HG02840 (cell line): ENCODE data around the gene SEC14L1.

ENCODE experiments used
- ATAC-seq: cut with Tn5 transposase; IDR thresholded peaks from one replicate; pipeline ENCODE4 v1.9.1; 2021; ENCODE audit warnings: mild to moderate bottlenecking, moderate library complexity, moderate number of reproducible peaks; ENCODE audit not compliant: unreplicated experiment, low FRiP score

SEC14L1 gene

DNA sequence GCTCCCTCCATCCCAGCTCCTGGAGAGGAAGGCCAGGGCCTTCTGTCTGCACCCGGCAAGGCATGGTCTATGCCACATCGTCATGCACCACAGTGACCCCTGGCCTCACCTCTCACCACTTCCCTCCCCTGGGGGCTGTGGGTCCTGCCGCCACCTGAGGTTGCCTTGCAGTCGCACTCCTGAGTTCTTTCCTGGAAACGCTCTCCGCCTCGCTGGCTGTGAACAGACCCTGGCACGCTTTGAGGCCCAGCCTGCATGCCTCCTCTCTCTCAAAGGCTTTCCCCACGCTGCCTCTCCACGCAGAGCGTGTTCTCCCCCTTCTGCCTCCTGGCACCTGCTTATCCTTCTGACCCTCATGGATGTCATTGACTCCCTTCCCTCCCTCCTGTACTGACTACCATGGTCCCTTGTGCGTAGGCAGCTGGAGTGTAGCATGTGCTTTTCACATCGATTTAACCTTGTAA lies 45.4 kb downstream of the SEC14L1 start:
- ATAC-seq = no peak

DNA sequence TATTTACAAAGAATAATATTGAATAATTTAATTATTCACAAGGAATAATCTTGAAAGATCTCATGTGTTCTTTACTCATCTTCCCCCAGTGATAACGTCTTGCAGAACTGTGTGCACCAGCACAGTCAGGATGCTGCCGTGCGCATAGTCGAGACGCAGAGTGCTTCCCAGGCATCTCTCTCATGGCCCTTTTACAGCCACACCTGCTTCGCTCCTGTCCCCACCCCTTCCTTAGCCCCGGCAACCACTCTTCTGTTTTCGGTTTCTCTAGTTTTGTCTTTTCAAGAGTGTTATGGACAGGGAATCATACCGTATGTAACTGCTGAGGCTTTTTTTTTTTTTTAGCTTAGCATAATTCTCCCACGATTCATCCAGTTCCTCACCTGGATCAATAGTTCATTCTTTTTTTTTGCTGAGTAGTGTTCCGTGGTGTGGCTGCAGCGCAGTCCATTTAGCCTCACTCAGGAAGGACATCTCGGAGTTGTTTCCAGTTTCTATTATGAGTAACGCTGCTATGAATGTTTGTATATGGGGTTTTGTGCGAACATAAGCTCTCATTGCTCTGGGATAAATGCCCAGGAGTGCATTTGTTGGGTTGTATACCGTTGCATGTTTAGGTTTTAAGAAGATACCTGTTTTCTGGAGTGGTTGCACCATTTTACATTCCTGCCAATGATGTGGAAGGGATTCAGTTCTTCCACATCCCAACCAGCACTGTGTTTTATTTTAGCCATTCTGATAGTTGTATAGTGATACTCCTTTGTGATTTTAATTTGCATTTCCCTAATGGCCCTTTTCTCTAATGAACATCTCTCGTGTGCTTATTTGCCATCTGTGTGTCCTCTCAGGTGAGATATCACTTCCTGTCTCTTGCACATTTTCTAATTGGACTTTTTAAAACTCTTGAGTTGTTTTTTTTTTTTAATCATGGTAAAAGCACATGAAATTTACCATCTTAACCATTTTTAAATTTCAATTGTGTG lies 47.6 kb downstream of the SEC14L1 start:
- no peak for ATAC-seq

DNA sequence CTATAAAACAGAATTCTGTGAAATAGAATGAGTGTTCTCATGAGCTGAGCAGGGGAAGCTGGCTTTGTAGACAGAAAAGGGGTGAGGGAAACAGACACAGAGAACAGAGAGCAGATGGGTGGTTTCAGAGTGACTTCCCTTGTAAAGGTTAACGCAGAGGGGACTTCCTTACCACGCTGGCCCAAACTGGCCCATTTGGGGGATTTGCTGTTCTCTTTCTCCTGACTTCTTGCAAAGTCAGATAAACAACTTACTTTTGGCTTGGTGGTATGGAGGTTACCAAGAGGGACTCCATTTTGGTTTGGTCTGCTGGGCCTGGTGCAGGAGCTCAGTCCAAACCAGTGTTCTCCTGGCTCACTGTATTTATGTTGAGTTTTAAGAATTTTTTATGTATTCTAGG lies 48.4 kb downstream of the SEC14L1 start:
- ATAC-seq = no peak

DNA sequence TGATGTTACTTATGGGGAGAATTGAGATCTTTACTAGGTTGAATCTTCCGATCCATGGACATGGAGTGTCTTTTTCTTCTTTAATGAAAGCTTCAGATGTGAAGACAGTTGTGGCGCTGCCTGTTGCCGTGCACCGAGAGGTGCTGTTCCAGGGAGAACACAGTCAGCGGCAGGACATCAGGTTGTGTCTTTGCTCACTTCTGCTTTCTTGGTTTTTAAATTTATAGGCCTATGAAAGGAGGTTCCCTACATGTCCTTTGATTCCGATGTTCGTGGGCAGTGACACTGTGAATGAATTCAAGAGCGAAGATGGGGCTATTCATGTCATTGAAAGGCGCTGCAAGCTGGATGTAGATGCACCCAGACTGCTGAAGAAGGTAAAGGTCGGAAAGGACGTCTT lies 49.8 kb downstream of the SEC14L1 start:
- no peak for ATAC-seq

DNA sequence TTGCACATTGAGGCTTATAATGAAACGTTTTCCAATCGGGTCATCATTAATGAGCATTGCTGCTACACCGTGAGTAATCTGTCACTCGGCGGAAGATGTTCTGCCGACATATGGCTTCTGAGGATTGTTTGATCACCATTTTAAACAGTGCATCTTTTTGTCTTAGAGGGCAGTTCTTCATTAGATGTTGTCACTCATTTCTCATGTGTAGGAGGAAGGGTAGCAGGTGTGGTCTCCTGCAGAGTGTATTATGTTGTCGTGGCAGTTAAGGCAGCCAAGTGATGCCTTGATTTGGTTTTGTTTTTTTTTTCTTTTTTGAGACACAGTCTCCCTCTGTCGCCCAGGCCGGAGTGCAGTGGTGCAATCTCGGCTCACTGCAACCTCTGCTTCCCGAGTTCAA lies 50.5 kb downstream of the SEC14L1 start:
- ATAC-seq = no peak

DNA sequence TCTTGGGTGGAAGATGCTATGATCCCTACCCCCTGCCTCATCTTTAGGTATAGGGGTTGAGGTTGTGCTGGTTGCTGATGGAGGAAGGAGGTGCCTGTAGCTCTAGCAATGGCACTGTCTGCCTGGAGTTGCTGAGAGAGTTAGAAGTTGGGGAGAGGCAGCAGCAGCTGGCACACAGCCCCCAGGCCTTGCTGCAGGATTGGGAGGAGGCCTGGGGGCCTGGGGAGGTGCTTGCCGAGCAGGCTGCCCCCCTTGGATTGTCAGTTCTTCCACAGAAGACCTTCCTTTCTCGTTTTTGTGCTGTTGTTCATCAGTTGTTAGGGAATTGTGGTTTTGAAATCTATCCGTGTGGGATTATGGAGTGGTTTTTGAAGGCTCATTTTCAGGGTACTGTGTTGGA lies 52.9 kb downstream of the SEC14L1 start:
- ATAC-seq = no peak

DNA sequence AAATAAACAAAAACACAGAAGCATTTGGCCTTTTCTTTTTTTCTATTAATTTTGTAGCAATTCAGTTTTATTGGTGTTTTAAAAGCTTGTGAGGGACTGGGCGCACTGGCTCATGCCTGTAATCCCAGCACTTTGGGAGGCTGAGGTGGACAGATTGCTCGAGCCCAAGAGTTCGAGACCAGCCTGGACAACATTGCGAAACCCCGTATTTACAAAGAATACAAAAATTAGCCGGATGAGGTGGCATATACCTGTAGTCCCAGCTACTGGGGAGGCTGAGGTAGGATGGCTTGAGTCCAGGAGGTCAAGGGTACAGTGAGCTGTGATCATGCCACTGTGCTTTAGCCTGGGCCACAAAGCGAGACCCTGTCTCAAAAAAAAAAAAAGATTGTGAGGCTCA lies 53.4 kb downstream of the SEC14L1 start:
- no peak for ATAC-seq

DNA sequence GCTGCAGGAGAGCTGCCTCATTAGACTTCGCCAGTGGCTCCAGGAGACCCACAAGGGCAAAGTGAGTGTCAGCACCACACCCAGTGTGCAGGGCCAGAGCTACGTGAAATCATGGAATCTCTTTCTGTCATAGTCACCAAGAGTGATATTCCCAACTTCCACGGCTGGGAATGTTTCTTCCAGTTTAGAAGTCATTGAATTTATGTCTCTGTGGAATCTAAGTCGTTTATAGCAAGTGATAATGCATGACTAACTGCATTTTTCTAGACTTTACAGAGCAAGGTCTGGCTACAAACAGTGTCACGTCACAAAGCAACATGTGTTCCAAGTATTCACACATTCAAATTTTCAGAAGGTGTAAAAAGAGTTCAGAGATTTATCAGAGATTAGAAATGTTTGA lies 55.5 kb downstream of the SEC14L1 start:
- no peak for ATAC-seq

DNA sequence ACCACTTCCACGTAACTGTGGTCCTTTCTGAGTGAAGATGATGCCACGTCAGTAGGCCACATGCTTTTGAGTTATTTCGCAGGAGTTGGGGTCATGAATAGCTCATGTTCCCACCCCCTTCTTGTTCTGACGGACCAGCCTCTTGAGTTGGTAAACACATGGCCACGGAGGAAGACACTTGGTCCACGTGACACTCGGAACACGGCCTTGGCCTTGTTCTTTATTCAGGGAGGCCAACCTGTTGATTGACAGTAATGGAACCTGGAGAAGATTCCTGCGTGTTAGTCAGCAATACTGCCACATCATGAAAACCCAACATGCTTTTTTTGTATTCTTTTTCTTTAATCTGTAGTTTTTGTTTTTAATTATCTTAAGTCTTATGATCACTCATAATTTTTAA lies 56.3 kb downstream of the SEC14L1 start:
- no peak for ATAC-seq

DNA sequence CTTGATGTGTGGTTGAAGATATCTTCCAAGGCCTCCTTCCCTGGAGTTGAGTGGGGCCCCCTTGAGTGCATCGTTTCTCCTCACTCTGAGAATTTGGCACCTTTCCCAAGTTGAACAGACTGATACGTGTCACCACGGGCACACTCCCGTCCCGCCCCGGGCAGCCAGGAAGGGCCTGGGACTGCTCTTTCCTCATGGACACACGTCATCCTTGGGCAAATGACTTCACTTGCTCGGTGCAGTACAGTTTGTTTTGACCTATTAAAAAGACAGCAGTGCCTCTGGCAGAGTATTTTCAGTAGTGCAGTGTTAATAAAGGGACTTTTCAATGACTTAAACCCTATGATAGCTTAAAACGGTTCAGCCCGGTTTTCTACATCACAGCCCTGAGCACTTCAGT lies 59.9 kb downstream of the SEC14L1 start:
- ATAC-seq = no peak

DNA sequence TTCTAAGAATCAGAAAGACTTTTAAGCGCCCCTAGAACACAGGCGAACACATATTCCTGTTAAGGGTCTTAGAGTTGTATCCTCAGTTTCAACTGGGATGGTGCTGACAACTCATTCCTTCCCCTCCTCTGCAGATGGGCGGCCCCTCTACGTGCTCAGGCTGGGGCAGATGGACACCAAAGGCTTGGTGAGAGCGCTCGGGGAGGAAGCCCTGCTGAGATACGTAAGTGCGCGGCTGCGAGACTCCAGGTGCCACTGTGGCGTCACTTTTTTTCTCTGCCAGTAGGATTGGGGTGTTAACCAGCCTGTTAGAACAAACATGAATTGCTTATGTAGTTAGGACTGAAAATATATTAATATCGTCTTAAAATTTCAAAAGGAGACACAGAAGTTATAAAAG lies 62.7 kb downstream of the SEC14L1 start:
- no peak for ATAC-seq

DNA sequence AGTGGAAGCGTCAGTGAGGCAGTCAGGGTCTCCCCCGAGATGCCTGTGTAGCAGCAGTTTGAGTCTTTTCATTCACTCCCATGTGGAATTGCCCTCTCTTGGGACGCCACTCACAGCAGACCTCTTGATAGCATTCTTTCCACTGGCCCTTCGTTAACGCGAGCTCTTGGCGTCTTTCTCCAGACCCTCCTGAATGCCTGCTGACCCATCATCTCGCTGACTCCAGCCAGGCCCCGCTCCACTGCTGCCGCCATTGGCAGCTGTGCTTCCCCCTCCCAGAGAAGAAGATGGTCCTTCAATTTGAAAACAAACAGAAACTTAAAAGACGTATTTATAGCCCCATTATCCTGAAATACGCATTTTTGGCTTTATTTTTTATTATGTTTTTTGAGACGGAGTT lies 63.1 kb downstream of the SEC14L1 start:
- no peak for ATAC-seq

DNA sequence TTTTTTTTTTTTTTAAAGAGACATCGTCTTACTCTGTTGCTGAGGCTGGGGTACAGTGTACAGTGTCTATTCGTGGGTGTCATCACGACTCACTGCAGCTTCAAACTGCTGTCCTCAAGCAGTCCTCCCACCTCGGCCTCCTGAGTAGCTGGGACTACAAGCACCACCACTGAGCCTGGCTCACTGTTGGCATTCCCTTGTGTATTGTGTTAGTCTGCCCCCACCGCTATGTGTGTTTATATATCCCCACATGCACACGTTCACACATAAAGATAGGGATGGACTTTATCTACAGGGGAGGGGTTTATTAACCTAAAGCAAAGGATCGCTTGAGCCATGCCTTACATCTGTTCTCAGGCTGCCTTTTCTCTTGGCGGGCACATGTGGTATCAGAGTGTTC lies 63.8 kb downstream of the SEC14L1 start:
- ATAC-seq = no peak

DNA sequence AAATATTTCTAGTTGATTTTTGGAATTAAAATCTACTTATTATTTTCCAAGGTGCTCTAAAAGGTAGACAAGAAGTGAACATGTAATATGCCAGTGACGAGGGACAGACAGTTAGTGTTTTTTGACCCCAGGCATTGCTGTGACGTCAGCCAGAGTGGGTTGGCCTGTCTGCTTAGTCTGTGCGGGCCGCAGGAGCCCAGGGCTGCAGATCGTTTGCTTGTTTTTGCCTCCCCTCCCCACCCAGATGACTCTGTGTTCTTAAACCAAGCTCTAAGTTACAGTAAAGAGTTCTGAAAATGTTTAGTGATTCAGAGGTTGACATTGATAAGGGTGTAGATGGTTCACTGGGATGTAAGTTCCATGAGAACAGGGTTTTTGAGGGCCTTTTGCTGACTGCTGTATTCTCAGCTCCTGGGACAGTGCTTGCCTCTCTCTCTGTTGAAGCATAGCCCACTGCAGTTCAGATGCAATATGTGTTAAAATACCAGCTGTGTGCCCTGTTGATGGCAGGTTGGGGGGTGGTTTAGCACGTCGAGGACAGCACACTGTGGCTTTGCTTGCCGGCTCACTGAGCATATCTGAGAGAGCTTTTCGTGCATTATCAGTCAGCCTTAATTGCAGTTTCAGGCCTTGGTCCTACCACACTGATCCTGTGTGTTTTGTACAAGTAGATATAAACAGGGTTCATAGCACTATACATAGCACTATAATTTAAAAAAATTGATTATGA lies 64.8 kb downstream of the SEC14L1 start:
- ATAC-seq = no peak

DNA sequence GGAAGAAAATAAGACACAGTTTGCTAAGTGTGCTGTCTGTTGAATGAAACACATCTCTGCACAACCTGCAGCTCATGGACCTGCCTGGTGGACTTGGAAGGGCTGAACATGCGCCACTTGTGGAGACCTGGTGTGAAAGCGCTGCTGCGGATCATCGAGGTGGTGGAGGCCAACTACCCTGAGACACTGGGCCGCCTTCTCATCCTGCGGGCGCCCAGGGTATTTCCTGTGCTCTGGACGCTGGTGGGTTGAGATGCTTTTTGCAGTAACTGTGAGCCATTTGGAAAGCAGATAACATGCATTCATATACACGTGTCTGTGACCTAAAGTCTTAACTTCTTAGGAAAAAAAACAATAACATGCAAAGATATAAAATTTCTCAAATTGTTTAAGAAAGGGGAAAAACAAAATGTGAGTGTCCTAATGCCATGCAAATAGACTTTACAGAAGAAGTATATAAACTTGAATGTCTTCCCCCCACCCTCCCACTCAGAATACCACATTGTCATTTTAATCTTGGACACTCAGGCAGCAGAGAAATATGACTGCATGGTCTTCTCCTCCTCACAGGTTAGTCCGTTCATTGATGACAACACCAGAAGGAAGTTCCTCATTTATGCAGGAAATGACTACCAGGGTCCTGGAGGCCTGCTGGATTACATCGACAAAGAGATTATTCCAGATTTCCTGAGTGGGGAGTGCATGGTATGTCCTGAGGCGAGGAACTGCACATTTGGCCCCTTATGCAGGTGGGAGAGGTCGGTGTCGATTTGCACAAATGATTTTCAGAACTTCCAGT lies 65.6 kb downstream of the SEC14L1 start:
- no peak for ATAC-seq

DNA sequence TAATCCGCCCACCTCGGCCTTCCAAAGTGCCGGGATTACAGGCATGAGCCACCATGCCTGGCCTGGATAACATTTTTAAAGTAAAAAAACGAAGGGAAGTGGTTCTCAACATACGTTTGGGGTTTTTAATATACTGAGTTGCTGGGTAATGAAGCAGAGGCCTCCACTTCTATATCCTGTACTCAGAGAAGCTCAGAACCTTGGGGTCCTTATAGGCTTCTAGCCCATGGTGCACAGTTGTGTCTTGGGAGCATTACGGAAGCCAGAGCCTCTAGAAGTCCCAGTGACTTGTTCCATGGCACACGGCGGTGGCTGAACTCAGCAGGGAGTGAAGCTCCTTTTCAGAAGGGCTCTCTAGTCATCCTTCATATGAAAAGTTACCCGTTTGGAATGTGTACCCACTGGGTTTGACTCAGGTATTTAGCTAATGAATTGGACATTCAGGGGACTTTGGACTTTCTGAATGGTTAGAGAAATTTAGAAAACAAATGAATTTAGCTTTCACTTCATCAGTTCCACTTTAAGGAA lies 67.0 kb downstream of the SEC14L1 start:
- no peak for ATAC-seq

DNA sequence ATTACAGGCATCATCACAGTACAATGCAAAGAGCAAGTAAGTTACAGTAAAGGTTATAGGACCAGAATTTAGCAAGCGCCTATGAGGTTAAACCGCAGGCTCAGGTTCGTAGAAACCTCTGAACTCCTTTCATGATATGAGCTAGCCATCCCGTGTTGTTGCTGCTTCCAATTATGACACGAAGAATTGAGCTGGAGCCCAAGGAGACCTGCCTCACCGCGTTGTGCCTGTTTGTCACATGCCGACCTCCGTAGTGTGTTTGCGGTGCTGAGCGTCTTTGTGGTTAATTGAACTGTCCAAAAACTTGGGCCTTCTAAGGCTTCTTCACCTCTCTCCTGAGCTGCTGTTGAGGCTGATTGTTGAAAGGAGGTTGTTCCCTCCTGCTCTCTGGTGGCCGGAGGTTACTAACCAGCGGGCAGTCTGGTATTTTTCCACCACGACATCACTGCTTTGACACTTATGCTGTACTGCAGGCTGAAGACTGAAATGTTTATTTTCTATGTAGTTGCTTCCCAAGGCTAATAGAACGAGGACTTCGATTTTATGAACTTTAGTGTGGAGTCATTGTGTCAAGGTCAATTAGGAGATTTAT lies 67.5 kb downstream of the SEC14L1 start:
- no peak for ATAC-seq

DNA sequence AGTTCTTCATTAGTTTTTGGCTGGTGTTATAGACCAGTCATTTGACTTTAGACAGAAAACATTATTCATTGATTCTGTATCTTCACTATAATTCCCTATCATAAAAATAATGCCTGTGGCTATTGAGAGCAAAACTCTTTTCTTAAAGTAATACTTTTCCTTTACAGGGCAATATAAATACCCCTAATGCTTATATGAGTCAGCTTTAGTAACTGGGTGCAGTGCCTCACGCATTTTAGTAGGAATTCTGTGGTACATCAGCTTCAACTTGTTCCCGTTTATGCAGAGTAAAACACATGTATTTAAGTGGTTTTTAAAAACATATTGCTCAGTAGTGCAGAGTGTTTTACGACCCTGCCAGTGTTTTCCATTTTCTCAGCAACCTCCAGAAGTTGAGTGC lies 68.1 kb downstream of the SEC14L1 start:
- no peak for ATAC-seq

DNA sequence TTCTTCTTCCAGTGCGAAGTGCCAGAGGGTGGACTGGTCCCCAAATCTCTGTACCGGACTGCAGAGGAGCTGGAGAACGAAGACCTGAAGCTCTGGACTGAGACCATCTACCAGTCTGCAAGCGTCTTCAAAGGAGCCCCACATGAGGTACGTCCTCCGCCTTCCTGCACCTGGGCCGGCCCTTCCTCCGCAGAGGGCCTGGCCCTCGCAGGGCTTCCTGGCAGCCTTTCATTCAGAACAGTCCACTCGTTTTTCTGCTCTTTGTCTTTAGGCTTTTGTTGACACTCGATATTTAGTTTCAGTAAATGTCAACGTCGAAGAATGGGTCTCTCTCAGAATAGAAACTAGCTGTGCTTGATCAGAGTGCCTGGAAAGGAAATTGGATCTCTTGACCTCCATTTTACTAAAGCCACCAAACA lies 68.6 kb downstream of the SEC14L1 start:
- ATAC-seq = no peak

DNA sequence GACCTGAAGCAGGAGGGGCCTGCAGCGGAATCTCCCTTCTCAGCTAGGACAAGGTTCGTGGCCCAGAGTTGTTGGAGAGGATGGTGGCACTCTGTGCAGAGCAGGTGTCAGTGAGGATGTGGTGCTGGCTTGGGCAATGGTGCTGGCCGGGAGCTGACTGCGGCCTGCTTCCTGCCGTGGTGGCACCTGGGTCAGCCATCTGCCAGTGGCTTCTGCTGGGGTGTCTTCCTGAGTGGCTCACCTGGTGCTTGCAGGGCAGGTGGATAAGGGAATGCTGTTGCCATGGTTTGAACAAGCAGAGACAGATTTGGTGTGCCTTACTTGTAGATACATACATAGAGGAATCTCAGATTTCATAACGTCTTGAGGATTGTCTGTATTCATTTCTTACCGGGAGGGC lies 69.6 kb downstream of the SEC14L1 start:
- ATAC-seq = no peak
